Measurements from ENCODE around the gene RUFY4.
A peak's percentile ranks its signal among the peaks of the same experiment; 100 is the strongest.
"Not testable (repeated sequence)": the region's sequence is repeated elsewhere in the genome, so short reads cannot be mapped to it uniquely, and the experiment has no call there.

Gene RUFY4

GRCh38 chr2:218086478-218086877, 17.4 kb downstream of the RUFY4 start:
- DNase-seq (ENCODE audit: low spot score) = no peak

- no peak for DNase-seq (ENCODE audit: low spot score)
Measured at GRCh38 chr2:218089259-218089658, 20.2 kb downstream of the RUFY4 start.

DNA sequence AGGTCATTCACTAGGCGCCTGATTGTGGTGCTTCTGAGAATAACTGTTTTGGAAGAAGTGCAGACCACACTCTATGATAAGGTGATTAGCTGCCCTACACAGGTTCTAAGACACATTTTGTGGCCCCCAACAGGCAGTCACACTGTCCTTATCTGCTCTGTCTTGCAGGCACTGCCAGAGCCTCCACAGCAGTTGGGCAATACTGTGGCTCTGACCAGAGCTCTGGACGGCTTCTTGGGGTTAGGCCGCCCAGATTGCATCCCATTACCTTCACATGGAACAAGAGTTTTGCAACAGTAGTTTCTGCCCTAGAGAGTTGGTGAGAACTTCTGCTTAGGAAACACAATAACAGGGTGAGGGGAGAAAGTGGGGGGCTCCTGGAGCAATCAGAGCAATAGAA, 22.7 kb downstream of the RUFY4 start:
- no peak for DNase-seq (ENCODE audit: low spot score)

DNA sequence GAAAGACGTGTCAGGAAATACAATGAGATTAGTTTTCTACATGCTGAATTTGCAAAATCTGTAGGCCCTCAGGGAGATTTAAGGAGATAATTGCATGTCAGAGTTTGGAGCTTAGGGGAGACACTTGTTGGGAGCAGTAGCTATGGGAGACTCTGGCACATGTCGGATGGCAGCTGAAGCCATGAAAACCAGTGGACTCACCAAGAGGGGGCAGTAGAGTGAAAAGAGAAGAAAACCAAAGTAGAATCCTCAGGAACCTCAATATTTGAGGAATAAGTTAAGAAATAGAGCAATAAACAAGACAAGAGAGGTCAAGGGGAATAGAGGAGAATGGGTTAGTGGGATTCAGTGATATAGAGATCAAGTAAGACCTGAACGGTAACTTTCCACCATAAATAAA, 24.8 kb downstream of the RUFY4 start:
- no peak for DNase-seq (ENCODE audit: low spot score)

DNA sequence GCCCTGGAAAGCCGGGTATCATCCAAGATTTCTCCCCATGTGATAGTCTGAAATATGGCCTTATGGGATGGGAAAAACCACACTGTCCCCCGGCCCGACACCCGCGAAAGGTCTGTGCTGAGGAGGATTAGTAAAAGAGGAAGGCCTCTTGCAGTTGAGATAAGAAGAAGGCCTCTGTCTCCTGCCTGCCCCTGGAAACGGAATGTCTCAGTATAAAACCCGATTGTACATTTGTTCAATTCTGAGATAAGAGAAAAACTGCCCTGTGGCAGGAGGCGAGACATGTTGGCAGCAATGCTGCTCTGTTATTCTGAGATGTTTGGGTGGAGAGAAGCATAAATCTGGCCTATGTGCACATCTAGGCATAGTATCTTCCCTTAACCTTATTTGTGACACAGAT, 26.8 kb downstream of the RUFY4 start:
- DNase-seq (ENCODE audit: low spot score) = no peak

- no peak for DNase-seq (ENCODE audit: low spot score)
Measured at GRCh38 chr2:218097975-218098374, 28.9 kb downstream of the RUFY4 start.

DNA sequence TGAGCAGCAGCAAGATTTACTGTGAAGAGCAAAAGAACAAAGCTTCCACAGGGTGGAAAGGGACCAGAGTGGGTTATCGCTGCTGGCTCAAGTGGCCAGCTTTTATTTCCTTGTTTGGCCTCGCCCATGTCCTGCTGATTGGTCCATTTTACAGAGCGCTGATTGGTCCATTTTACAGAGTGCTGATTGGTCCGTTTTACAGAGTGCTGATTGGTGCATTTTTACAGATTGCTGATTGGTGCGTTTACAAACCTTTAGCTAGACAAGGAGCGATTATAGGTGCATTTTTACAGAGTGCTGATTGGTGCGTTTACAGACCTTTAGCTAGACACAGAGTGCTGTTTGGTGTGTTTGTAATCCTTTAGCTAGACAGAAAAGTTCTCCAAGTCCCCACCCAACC, 39.8 kb downstream of the RUFY4 start:
- not testable (repeated sequence) for DNase-seq (ENCODE audit: low spot score)

GRCh38 chr2:218121789-218122188, 52.7 kb downstream of the RUFY4 start:
- DNase-seq (ENCODE audit: low spot score) = not testable (repeated sequence)

GRCh38 chr2:218122286-218122685, 53.2 kb downstream of the RUFY4 start:
- DNase-seq (ENCODE audit: low spot score) = not testable (repeated sequence)

GRCh38 chr2:218123986-218124385, 54.9 kb downstream of the RUFY4 start:
- DNase-seq (ENCODE audit: low spot score) = no peak

GRCh38 chr2:218125095-218125494, 56.0 kb downstream of the RUFY4 start:
- DNase-seq (ENCODE audit: low spot score) = no peak

DNA sequence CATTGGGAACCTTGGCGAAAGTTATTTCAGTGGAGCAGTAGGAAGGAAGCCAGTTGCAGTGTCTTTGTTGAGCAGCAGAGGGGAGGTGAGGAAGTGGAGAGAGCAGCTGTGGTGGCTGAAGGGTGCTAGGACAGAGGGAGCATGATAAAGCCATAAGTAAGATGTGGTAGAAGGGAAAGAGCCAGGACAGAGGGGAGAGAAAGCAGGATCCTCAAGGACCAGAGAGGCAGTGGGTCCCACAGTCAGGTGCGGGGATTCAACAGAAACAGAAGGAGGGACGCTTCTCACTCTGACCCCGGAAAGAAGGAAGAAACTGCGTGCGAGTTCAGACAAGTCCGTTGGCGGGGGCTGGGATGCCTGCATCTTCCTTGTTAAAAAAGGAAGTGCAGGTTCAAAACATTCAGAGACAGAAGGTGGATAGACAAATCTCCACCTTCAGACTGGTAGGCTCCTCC, 56.6 kb downstream of the RUFY4 start, which contains the start of gene CXCR2:
CXCR2 (plus strand) TSS at position 403 of the 455 bp plus-strand sequence. CDS start 8,774 bp downstream, outside the sequence.
- no peak for DNase-seq (ENCODE audit: low spot score)

- no peak for DNase-seq (ENCODE audit: low spot score)
Measured at GRCh38 chr2:218127929-218128455, 58.9 kb downstream of the RUFY4 start.

DNA sequence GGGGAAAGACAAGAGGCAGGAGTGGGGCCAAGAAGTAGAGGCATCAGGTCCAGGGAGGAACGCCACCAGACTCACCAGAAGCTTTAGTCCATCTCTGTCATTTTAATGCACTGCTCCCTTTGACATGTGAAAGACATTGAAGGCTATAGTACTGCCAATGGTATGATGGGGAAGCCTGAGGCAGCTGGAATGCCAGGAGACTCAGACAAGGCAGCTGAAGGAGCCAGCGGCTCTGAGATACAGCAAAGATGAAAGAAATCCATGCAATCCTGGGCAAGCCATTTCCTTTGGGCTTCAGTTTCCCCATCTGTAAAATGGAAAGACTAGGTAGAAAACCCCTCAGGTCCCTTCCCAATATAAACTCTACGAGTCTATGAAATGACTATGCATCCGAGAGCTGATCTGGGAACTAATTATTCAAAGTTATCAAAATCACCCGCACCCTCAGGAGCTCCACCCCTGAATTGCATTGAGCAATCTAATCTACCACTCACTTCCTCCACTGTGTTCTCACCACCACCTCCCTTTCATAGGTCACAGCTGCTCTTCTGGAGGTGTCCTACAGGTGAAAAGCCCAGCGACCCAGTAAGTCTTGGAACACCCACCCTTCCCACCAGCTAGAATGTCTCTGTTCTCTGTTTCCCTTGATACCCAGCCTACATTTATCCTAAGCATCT, 59.9 kb downstream of the RUFY4 start:
- no peak for DNase-seq (ENCODE audit: low spot score)

DNA sequence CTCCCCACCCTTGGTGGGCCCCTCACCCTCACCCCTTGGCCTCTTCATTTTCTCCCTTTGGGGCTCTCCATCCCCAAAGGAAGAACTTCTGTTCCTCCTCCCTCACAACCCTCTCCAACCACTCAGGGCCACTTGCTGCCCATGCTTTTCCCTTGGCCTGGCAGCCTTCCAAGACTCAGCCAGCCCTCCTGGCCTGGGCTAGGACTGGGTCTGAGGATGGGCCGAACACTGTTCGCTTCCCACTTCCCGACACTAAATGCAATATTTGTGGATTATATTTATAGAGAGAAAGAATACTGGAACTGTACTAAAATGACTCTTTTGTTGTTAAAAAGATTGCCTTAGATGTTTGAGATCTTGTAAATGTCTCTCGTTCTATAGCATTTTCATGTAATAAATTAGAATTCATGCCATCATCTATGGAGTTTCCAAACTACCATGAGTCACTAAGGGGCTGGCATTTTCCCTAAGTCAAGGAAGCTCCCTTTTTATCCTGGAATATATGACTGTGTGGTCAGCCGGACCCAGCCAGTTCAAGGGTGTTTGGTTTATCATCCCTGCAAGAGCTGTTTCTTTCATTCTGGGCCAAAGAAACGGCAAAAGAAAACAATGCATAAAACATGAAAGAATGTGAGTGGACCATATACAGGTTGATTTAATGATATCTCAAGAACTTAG, 60.5 kb downstream of the RUFY4 start:
- peak; percentile 36 for DNase-seq (ENCODE audit: low spot score)

- no peak for DNase-seq (ENCODE audit: low spot score)
Measured at GRCh38 chr2:218130377-218130776, 61.3 kb downstream of the RUFY4 start.

- no peak for DNase-seq (ENCODE audit: low spot score)
Measured at GRCh38 chr2:218130822-218131221, 61.8 kb downstream of the RUFY4 start.

GRCh38 chr2:218137514-218137913, 68.5 kb downstream of the RUFY4 start:
- DNase-seq (ENCODE audit: low spot score) = no peak

DNA sequence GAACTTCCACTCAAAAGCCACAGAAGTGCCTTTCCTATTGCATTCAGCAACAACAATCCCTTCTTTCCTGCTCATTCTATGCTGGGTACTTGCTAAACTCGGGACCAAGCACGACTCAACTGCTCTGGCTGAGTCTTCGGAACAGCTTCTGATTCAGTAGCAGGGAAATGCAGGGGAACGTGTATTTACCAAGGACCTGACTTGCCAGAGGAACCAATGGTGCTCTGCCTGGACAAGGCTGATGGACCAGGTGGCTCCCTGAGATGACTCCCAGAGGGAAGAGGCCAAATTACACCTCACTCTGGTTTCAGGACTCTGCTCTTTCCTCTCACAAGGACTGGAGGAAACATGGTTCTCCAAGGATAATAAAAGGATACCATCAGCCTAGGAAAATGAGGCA, 69.0 kb downstream of the RUFY4 start:
- DNase-seq (ENCODE audit: low spot score) = no peak
